LNCaP clone FGC (cell line): Measurements from ENCODE around the gene FAAH2.
"Not testable (repeated sequence)": the region's sequence is repeated elsewhere in the genome, so short reads cannot be mapped to it uniquely, and the experiment has no call there.

Experiments
- DNase-seq: peaks from one replicate; pipeline ENCODE4 v3.0.0-alpha.2; 2011; ENCODE audit warnings: low read depth
- H3K4me3 ChIP-seq: 2 replicates; pipeline ENCODE4 v1.5.1; 2011; ENCODE audit warnings: mild to moderate bottlenecking, low read depth, low read length, control low read depth
- CTCF ChIP-seq: IDR thresholded peaks from 2 replicates; pipeline ENCODE4 v1.5.1; 2012; ENCODE audit warnings: mild to moderate bottlenecking; ENCODE audit not compliant: control insufficient read depth, insufficient read depth; ENCODE audit errors: extremely low read depth

The FAAH2 gene

DNA sequence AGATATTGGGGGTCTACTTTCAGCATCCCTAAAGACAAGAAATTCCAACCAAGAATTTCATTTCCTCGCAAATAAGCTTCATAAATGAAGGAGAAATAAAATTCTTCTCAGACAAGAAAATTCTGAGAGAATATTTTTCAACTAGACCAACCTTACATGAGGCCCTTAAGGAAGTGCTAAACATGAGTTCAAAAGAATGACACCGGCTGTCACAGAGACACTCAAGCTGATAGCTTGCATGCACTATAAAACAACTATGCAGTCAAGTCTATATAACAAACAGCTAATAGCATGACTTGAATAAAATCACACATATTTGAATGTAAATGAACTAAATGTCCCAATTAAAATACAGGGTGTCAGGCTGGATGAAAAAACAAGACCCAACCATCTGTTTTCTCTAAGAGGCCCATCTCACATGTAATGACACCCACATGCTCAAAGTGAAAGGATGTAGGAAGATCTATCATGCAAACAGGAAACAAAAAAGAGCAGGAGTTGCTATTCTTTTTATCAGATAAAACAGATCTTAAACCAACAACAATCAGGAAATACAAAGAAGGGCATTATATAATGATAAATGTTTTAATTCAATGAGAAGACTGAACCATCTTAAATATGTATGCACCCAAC lies 27.2 kb downstream of the FAAH2 start:
- H3K4me3 ChIP-seq = no peak overlapping the region
- TF ChIP-seq CTCF = no peak
- DNase-seq = no peak

DNA sequence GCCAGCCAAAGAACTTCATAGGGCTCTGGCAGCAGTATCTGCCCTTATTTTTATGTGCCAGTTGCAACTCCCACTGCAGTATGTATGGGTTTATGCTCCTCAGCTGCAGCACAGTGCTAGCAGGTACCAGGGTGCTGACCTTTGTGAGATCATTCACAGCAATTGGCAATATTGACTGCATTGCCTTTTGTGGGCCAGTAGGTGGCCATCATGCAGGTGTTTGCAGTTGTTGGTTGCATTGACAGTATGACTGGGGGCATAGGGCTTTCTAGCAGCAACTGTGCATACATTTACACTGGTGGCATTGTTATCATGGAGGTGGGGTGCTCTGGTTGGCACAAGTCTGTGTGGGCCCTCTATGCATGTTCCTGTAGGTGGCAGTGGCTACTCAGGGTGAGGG lies 42.5 kb downstream of the FAAH2 start:
- TF ChIP-seq CTCF = no peak
- no peak overlapping the region for H3K4me3 ChIP-seq
- no peak for DNase-seq

DNA sequence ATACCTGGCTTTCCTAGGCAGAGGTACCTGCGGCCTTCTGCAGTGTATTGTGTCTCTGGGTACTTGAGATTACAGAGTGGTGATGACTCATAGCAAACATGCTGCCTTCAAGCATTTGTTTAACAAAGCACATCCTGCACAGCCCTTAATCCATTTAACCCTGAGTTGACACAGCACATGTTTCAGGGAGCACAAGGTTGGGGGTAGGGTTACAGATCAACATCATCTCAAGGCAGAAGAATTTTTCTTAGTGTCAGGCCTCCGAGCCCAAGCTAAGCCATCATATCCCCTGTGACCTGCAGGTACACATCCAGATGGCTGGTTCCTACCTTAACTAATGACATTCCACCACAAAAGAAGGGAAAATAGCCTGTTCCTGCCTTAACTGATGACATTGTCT lies 49.3 kb downstream of the FAAH2 start:
- DNase-seq, H3K4me3 ChIP-seq: not testable (repeated sequence)

- no peak for TF ChIP-seq CTCF
- H3K4me3 ChIP-seq = no peak overlapping the region
- no peak for DNase-seq
These were observed 67.1 kb downstream of the FAAH2 start for GRCh38 chrX:57353472-57354132.

- TF ChIP-seq CTCF = no peak
- DNase-seq = no peak
- H3K4me3 ChIP-seq = no peak overlapping the region
These were observed 77.6 kb downstream of the FAAH2 start for GRCh38 chrX:57364145-57364544.

- no peak for DNase-seq
- no peak overlapping the region for H3K4me3 ChIP-seq
- no peak for TF ChIP-seq CTCF
These were observed 79.9 kb downstream of the FAAH2 start for GRCh38 chrX:57366430-57366829.

GRCh38 chrX:57367649-57368048 lies 81.1 kb downstream of the FAAH2 start:
- TF ChIP-seq CTCF = no peak
- no peak overlapping the region for H3K4me3 ChIP-seq
- DNase-seq = no peak
